SU-DHL-6 (cell line): ENCODE data around the gene DYNLL2.

Experiments
- H2AFZ ChIP-seq: fragments of 200-600 bp; sonication (generic); 2 replicates; pipeline ENCODE4 v1.6.1; 2014; ENCODE audit warnings: low read depth, mild to moderate bottlenecking, moderate library complexity, mixed read lengths, antibody characterized with exemption, low read length; ENCODE audit not compliant: severe bottlenecking
- H3F3A ChIP-seq: fragments of 200-600 bp; shearing (Covaris generic); 2 replicates; pipeline ENCODE4 v1.6.0; 2016; ENCODE audit warnings: antibody characterized with exemption, mild to moderate bottlenecking; ENCODE audit not compliant: insufficient read depth
- H3K27ac ChIP-seq: fragments of 200-600 bp; sonication (generic); 2 replicates; pipeline ENCODE4 v1.5.1; 2016; ENCODE audit warnings: low read depth, mild to moderate bottlenecking, low read length, moderate library complexity, mixed read lengths
- H3K27me3 ChIP-seq: fragments of 200-600 bp; sonication (generic), shearing (Covaris generic); 2 replicates; pipeline ENCODE4 v1.6.0; 2014; ENCODE audit warnings: mild to moderate bottlenecking, low read length
- H3K36me3 ChIP-seq: fragments of 200-600 bp; sonication (generic); 2 replicates; pipeline ENCODE4 v1.6.1; 2014; ENCODE audit warnings: mild to moderate bottlenecking, low read length, mixed read lengths
- H3K4me2 ChIP-seq: fragments of 300-600, 200-600 bp; shearing (Covaris generic), sonication (generic); 2 replicates; pipeline ENCODE4 v1.6.0; 2014; ENCODE audit warnings: low read length, low read depth, mild to moderate bottlenecking; ENCODE audit not compliant: poor library complexity, severe bottlenecking
- H3K4me3 ChIP-seq: fragments of 200-600 bp; sonication (generic); 2 replicates; pipeline ENCODE4 v1.5.1; 2014; ENCODE audit warnings: antibody characterized with exemption, low read length, mild to moderate bottlenecking, mixed read lengths; ENCODE audit not compliant: insufficient read depth, poor library complexity, severe bottlenecking
- H3K79me2 ChIP-seq: fragments of 200-600 bp; sonication (generic); 2 replicates; pipeline ENCODE4 v1.6.1; 2014; ENCODE audit warnings: mild to moderate bottlenecking, low read length, moderate library complexity; ENCODE audit not compliant: insufficient read depth
- H3K9ac ChIP-seq: fragments of 200-600 bp; sonication (generic); 2 replicates; pipeline ENCODE4 v1.7.0; 2014; ENCODE audit warnings: mild to moderate bottlenecking, low read length
- H3K9me2 ChIP-seq: fragments of 200-600 bp; sonication (generic); replicated peaks from 2 replicates; pipeline ENCODE4 v1.6.1; 2014; ENCODE audit warnings: low read length; ENCODE audit not compliant: insufficient read depth
- H3K9me3 ChIP-seq: fragments of 200-600 bp; sonication (generic); 2 replicates; pipeline ENCODE4 v1.6.1; 2014; ENCODE audit warnings: low read length, mixed read lengths; ENCODE audit not compliant: insufficient read depth
- H4K20me1 ChIP-seq: fragments of 200-600 bp; sonication (generic); 2 replicates; pipeline ENCODE4 v1.6.1; 2014; ENCODE audit warnings: low read depth, mild to moderate bottlenecking, antibody characterized with exemption, low read length, moderate library complexity, mixed read lengths
- CTCF ChIP-seq: fragments of 200-600 bp; sonication (generic); IDR thresholded peaks from one replicate; pipeline ENCODE4 v1.5.1; 2017; ENCODE audit warnings: antibody characterized with exemption, mild to moderate bottlenecking, low read length, moderate library complexity; ENCODE audit not compliant: insufficient read depth, poor library complexity, severe bottlenecking
- EZH2phosphoT487 ChIP-seq: fragments of 200-600 bp; sonication (generic), shearing (Covaris generic); conservative IDR thresholded peaks from 2 replicates; pipeline ENCODE4 v1.6.1; 2018; ENCODE audit warnings: mild to moderate bottlenecking, antibody characterized with exemption, low read length, moderate library complexity, mixed read lengths

The DYNLL2 gene

GRCh38 chr17:58082870-58083490, at the start of gene DYNLL2:
DYNLL2 (plus strand) TSS chr17:58083419; CDS start chr17:58087091, 3,672 bp downstream.
- no peak for TF ChIP-seq EZH2phosphoT487
- Histone ChIP-seq H4K20me1 (peaks cover 21% of the 10 kb centered on the region), H3K9me2 (no peaks in the 10 kb centered on the region), H3K27me3 (no peaks in the 10 kb centered on the region), H3F3A (0 out of 2 replicates have a peak, but pooled peaks cover 7% of the 10 kb centered on the region), H3K27ac (peak within 1 kb of the TSS; percentile 17), H3K36me3 (no peaks in the 10 kb centered on the region), H3K4me2 (peak within 1 kb of the TSS; percentile 66), H3K9me3 (no peaks in the 10 kb centered on the region), H3K79me2 (peaks cover 43% of the 10 kb centered on the region), H2AFZ (peak within 1 kb of the TSS; percentile 96), H3K9ac (peak within 1 kb of the TSS; percentile 78), H3K4me3 (peak within 1 kb of the TSS; percentile 82)

GRCh38 chr17:58039975-58040374, 43.2 kb upstream of the DYNLL2 start:
- H3K4me3 ChIP-seq, result no peak overlapping the region
- H3K4me2 ChIP-seq, result no peak overlapping the region
- H3K9me3 ChIP-seq, result no peaks in the 10 kb centered on the region
- H4K20me1 ChIP-seq, result no peaks in the 10 kb centered on the region
- TF ChIP-seq CTCF, result no peak
- TF ChIP-seq EZH2phosphoT487, result no peak
- H3K9me2 ChIP-seq, result no peaks in the 10 kb centered on the region
- no peak overlapping the region for H3K27ac ChIP-seq
- H3K79me2 ChIP-seq, result no peaks in the 10 kb centered on the region
- no peaks in the 10 kb centered on the region for H3K36me3 ChIP-seq
- no peaks in the 10 kb centered on the region for H3F3A ChIP-seq
- H2AFZ ChIP-seq, result no peak overlapping the region
- H3K9ac ChIP-seq, result no peak overlapping the region
- H3K27me3 ChIP-seq, result no peaks in the 10 kb centered on the region

GRCh38 chr17:58040386-58040785, 42.8 kb upstream of the DYNLL2 start:
- no peaks in the 10 kb centered on the region for H3K79me2 ChIP-seq
- no peak overlapping the region for H3K4me2 ChIP-seq
- H3K36me3 ChIP-seq, result no peaks in the 10 kb centered on the region
- H4K20me1 ChIP-seq, result no peaks in the 10 kb centered on the region
- TF ChIP-seq EZH2phosphoT487, result no peak
- no peak for TF ChIP-seq CTCF
- no peak overlapping the region for H3K4me3 ChIP-seq
- no peaks in the 10 kb centered on the region for H3K9me2 ChIP-seq
- H2AFZ ChIP-seq, result no peak overlapping the region
- H3K27ac ChIP-seq, result no peak overlapping the region
- no peak overlapping the region for H3K9ac ChIP-seq
- no peaks in the 10 kb centered on the region for H3K9me3 ChIP-seq
- no peaks in the 10 kb centered on the region for H3F3A ChIP-seq
- H3K27me3 ChIP-seq, result no peaks in the 10 kb centered on the region

GRCh38 chr17:58041161-58041560, 42.1 kb upstream of the DYNLL2 start:
- no peak overlapping the region for H3K27ac ChIP-seq
- H3K27me3 ChIP-seq, result no peaks in the 10 kb centered on the region
- TF ChIP-seq EZH2phosphoT487, result no peak
- TF ChIP-seq CTCF, result no peak
- no peak overlapping the region for H3K4me3 ChIP-seq
- H3K36me3 ChIP-seq, result no peaks in the 10 kb centered on the region
- H3K9me3 ChIP-seq, result no peaks in the 10 kb centered on the region
- no peak overlapping the region for H2AFZ ChIP-seq
- H3K4me2 ChIP-seq, result no peak overlapping the region
- no peaks in the 10 kb centered on the region for H4K20me1 ChIP-seq
- H3F3A ChIP-seq, result no peaks in the 10 kb centered on the region
- no peaks in the 10 kb centered on the region for H3K9me2 ChIP-seq
- no peaks in the 10 kb centered on the region for H3K79me2 ChIP-seq
- no peak overlapping the region for H3K9ac ChIP-seq
